Nephron (organoid): ENCODE data around the gene TSPAN17.

Experiments used
- H3K27ac Mint-ChIP-seq, 3 experiments: 2 replicates each; pipeline ENCODE4 v1.8.0; 2020; ENCODE audit warnings: mixed read lengths in 3 of 3, mild to moderate bottlenecking in 2 of 3, moderate library complexity in 1 of 3
- H3K27me3 Mint-ChIP-seq: 2 replicates; pipeline ENCODE4 v1.8.0; 2021; ENCODE audit warnings: low read depth, mild to moderate bottlenecking, moderate library complexity, mixed read lengths
- H3K36me3 Mint-ChIP-seq: 2 replicates; pipeline ENCODE4 v1.8.0; 2020; ENCODE audit warnings: low read depth, mixed read lengths
- H3K4me1 Mint-ChIP-seq: 2 replicates; pipeline ENCODE4 v1.8.0; 2020; ENCODE audit warnings: mixed read lengths
- H3K4me3 Mint-ChIP-seq, 3 experiments: 2 replicates each; pipeline ENCODE4 v1.8.0; 2020; ENCODE audit warnings: mild to moderate bottlenecking in 3 of 3, mixed read lengths in 3 of 3, moderate library complexity in 2 of 3
- H3K9me3 Mint-ChIP-seq: 2 replicates; pipeline ENCODE4 v1.8.0; 2020; ENCODE audit warnings: mixed read lengths
- TF ChIP-seq, protein P1 (sequence below), 3 experiments: fragments of 200-600 bp; sonication (generic); IDR thresholded peaks; one replicate each; pipeline ENCODE4 v1.5.0; 2021; ENCODE audit warnings: antibody characterized with exemption in 3 of 3; ENCODE audit not compliant: unreplicated experiment in 3 of 3

Gene TSPAN17

DNA sequence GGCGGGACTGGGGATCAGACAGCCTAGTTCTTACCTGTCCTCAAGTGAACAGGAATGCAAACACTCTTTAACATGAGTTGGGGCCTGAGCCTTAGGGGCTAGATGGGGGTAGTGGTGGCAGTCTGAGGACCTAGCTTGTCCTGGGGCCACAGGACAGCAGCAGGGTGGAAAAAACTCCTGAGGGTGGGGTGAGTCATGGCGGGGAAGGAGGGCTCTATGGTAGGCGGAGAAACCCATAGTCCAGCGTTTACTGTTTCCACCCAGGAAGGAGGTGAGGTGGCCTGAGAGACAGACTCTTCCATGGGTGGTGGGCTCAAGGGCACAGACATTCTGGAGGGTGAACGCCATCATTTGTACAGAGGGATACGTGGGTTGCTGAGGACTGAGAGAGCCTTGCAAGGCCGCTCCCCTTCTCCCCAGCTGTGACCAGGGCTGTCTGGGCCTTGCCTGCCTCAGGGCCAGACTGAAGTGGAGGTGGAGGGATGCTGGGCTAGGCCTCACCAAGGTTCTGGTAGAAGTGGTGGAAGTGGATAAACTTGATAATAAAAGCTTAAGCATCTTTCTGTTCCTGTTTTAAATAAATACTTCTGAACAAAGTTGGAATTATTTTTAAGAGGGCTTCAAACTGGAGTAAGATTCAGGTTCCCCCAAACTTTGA lies 1.1 kb upstream of the TSPAN17 start:
- Mint-ChIP-seq H3K27ac (peak overlapping the region in 2 of 3 experiments; percentile 7 to 37), H3K9me3 (no peaks in the 10 kb centered on the region), H3K36me3 (no peaks in the 10 kb centered on the region), H3K4me1 (peaks cover 8% of the 10 kb centered on the region), H3K4me3 (peak overlapping the region; percentile 80 to 84 (median 83)), H3K27me3 (peaks cover 3% of the 10 kb centered on the region)
- TF ChIP-seq, protein P1, sequence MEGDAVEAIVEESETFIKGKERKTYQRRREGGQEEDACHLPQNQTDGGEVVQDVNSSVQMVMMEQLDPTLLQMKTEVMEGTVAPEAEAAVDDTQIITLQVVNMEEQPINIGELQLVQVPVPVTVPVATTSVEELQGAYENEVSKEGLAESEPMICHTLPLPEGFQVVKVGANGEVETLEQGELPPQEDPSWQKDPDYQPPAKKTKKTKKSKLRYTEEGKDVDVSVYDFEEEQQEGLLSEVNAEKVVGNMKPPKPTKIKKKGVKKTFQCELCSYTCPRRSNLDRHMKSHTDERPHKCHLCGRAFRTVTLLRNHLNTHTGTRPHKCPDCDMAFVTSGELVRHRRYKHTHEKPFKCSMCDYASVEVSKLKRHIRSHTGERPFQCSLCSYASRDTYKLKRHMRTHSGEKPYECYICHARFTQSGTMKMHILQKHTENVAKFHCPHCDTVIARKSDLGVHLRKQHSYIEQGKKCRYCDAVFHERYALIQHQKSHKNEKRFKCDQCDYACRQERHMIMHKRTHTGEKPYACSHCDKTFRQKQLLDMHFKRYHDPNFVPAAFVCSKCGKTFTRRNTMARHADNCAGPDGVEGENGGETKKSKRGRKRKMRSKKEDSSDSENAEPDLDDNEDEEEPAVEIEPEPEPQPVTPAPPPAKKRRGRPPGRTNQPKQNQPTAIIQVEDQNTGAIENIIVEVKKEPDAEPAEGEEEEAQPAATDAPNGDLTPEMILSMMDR (IDR thresholded peaks at IDR 0.05; ENCODE audit: unreplicated experiment in 3 of 3), result no peak

DNA sequence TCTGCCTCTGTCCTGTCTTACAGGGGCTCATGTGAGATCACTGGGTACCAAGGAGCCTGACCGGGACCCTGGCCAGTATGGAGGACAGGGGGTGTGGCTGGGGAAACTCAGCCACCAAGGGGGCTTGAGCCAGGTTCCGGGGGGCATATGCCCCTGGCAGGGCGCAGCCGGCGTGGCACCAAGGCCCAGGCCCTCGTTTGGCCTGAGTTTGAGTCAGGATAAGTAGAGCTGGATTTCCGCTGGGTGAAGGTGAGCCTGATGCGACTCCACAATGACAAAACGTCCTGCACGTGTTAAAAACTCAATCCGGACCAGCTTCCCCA lies 616 bp upstream of the TSPAN17 start:
- H3K27ac Mint-ChIP-seq, result peak overlapping the region; percentile 71 to 91 (median 72)
- no peaks in the 10 kb centered on the region for H3K9me3 Mint-ChIP-seq
- H3K4me1 Mint-ChIP-seq, result peaks cover 9% of the 10 kb centered on the region
- TF ChIP-seq, protein P1 (IDR thresholded peaks at IDR 0.05; ENCODE audit: unreplicated experiment in 3 of 3), result no peak
- H3K4me3 Mint-ChIP-seq, result peak overlapping the region; percentile 80 to 84 (median 83)
- no peaks in the 10 kb centered on the region for H3K36me3 Mint-ChIP-seq
- H3K27me3 Mint-ChIP-seq, result peaks cover 3% of the 10 kb centered on the region

DNA sequence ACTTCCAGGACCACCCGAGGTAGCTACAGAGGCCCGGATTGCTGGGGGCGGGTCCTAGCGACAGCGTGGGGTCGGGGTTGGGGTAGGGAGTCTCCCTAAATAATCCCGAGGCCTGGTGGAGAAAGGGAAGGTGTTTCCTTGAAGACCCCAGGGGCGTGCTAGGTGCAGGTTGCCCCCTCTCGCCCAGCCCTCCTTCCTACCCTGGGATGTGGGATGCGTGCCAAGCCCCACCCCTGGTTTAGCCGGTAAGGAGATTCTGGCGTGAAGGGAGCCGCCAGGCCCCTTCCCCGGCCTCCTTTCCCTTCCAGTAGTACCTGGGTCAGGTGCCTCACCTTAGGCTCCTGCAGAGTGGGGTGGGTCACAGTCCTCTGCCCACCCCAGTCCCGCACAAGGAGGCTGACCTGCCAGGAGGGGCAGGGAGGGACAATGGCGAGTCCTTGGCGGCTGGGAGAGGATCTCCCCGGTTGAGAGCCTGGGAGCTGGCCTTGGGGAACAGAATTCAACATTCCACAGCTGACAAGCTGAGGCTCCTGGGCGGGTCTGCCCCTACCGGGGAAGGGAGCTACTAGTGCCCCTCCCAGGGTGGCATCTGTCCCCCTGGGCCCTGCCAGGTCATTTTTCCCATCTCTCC lies 674 bp downstream of the TSPAN17 start:
- Mint-ChIP-seq H3K27ac (peak overlapping the region; percentile 71 to 85 (median 78)), H3K4me1 (peaks cover 13% of the 10 kb centered on the region), H3K27me3 (peaks cover 3% of the 10 kb centered on the region), H3K36me3 (no peaks in the 10 kb centered on the region), H3K9me3 (no peaks in the 10 kb centered on the region), H3K4me3 (peak overlapping the region; percentile 89 to 92 (median 92))
- TF ChIP-seq, protein P1 (IDR thresholded peaks at IDR 0.05; ENCODE audit: unreplicated experiment in 3 of 3), result no peak

DNA sequence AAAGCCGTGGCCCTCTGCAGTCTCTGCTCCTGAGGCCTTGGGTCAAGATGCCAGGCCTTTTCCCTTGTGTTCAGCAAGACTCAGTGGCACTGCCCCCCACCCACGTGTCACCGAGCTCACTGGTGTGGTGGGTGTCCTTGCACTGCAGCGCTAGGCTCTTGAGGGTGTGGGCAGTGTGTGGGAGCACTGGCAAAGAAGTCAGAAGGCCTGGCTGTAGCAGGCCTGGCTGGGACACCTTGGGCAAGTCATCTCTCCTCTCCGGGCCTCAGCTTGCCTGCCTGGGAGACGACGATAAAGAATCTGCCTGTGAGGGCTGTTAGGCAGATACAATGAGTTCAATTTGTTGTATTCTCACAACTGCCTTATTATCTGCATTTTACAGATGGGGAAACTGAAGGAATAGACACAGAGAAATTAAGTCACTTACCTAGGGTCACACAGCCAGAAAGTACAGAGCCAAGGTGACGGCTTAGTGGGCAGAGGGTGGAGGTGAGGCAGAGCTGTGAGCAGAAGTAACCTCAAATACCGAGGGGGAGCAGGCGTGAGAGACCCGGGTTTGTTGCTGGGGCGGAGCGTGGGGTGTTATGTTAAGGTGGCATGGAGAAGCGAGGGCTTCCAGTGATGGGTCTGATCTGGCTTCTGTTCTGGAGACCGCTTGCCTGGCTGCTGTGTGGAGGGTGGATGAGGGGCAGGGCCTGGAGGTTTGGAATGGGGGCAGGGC lies 1.4 kb downstream of the TSPAN17 start:
- peak overlapping the region in 1 of 3 experiments; percentile 44 for H3K27ac Mint-ChIP-seq
- peaks cover 5% of the 10 kb centered on the region for H3K36me3 Mint-ChIP-seq
- H3K4me1 Mint-ChIP-seq, result peaks cover 20% of the 10 kb centered on the region
- H3K27me3 Mint-ChIP-seq, result peaks cover 3% of the 10 kb centered on the region
- TF ChIP-seq, protein P1 (IDR thresholded peaks at IDR 0.05; ENCODE audit: unreplicated experiment in 3 of 3), result no peak
- H3K4me3 Mint-ChIP-seq, result peak overlapping the region; percentile 89 to 92 (median 92)
- H3K9me3 Mint-ChIP-seq, result no peaks in the 10 kb centered on the region

DNA sequence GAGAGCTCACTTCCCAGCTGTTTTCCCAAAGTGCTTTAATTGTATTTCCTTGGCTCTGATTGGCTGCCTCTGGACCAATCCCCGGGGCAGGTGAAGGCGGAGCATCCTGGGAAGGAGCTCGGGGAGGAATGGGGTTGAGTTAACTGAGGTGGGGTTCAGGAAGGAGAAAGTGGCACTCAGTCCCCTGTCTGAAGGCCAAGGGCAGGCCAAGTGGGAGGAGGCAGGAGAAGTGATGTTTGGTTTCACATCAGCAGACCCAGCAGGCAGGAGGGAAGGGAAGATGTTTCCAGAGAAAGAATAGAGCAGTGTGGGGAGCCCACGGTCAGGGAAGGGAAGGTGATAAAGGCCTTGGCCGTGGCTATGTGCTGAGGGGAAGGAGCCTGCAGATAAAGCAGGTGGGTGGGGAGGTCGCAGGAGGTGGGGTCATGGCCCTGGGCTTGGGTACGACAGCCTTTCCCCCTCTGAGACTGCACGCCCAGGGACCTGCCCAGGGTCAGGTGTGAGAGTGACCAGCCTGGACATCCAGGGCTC lies 3.1 kb downstream of the TSPAN17 start:
- Mint-ChIP-seq H3K27me3 (no peaks in the 10 kb centered on the region), H3K9me3 (no peaks in the 10 kb centered on the region), H3K4me1 (peaks cover 24% of the 10 kb centered on the region), H3K4me3 (peak overlapping the region in 2 of 3 experiments; percentile 10 to 13), H3K36me3 (peaks cover 5% of the 10 kb centered on the region), H3K27ac (no peak overlapping the region)
- TF ChIP-seq, protein P1 (IDR thresholded peaks at IDR 0.05; ENCODE audit: unreplicated experiment in 3 of 3), result no peak
